Glutamatergic neuron (in vitro differentiated cells): ENCODE data around the gene CES4A. TPM values are rescaled to one million over a fixed set of nuclear protein-coding genes. Genes with fewer than 3 reads are reported as not detected.
"Not testable (repeated sequence)": the region's sequence is repeated elsewhere in the genome, so short reads cannot be mapped to it uniquely, and the experiment has no call there.

ENCODE experiments used
- DNase-seq: peaks from one replicate; pipeline ENCODE4 v3.0.0; 2022
- H3K27ac Mint-ChIP-seq: one replicate; pipeline ENCODE4 v1.8.0; 2020; ENCODE audit warnings: mild to moderate bottlenecking, mixed read lengths, inconsistent platforms; ENCODE audit not compliant: unreplicated experiment
- H3K27me3 Mint-ChIP-seq: one replicate; pipeline ENCODE4 v1.8.0; 2020; ENCODE audit warnings: mild to moderate bottlenecking, moderate library complexity, mixed read lengths, inconsistent platforms; ENCODE audit not compliant: unreplicated experiment
- H3K36me3 Mint-ChIP-seq: one replicate; pipeline ENCODE4 v1.8.0; 2020; ENCODE audit warnings: mild to moderate bottlenecking, mixed read lengths, inconsistent platforms; ENCODE audit not compliant: unreplicated experiment
- H3K4me1 Mint-ChIP-seq: one replicate; pipeline ENCODE4 v1.8.0; 2020; ENCODE audit warnings: mild to moderate bottlenecking, low read depth, mixed read lengths, inconsistent platforms; ENCODE audit not compliant: unreplicated experiment
- H3K4me3 Mint-ChIP-seq: one replicate; pipeline ENCODE4 v1.8.0; 2020; ENCODE audit warnings: mild to moderate bottlenecking, mixed read lengths, inconsistent platforms; ENCODE audit not compliant: unreplicated experiment
- H3K9me3 Mint-ChIP-seq: one replicate; pipeline ENCODE4 v1.8.0; 2020; ENCODE audit warnings: mild to moderate bottlenecking, moderate library complexity, mixed read lengths, inconsistent platforms; ENCODE audit not compliant: unreplicated experiment
- CTCF ChIP-seq: fragments of 200-600 bp; sonication (generic); IDR thresholded peaks from one replicate; pipeline ENCODE4 v1.5.0; 2021; ENCODE audit not compliant: partially characterized antibody, unreplicated experiment
- total RNA-seq: library from RNA; stranded (reverse); fragmentation: NEBNext Ultra II Directional; extraction: Animal tissue kit (Norgen Biotek cat#: 25700); gene quantifications from one replicate; pipeline ENCODE4 v1.2.1, GENCODE V29; 2021; ENCODE audit not compliant: unreplicated experiment

CES4A gene
- total RNA-seq, 1 donor from 2014 or later: 3.6 TPM

- H3K4me3 Mint-ChIP-seq: no peak overlapping the region
- H3K27me3 Mint-ChIP-seq: peaks cover 9% of the 10 kb centered on the region
- H3K36me3 Mint-ChIP-seq: peaks cover 4% of the 10 kb centered on the region
- DNase-seq: no peak
- H3K9me3 Mint-ChIP-seq: peaks cover 2% of the 10 kb centered on the region
- H3K4me1 Mint-ChIP-seq: peaks cover 2% of the 10 kb centered on the region
- H3K27ac Mint-ChIP-seq: no peak overlapping the region
- no peak for TF ChIP-seq CTCF
Measured at GRCh38 chr16:66973716-66974115, 14.7 kb upstream of the CES4A start.

GRCh38 chr16:66974156-66974931, 14.0 kb upstream of the CES4A start:
- H3K4me1 Mint-ChIP-seq: not testable (repeated sequence)

GRCh38 chr16:66974932-66975246, 13.5 kb upstream of the CES4A start:
- H3K36me3 Mint-ChIP-seq, H3K4me1 Mint-ChIP-seq, H3K27ac Mint-ChIP-seq, H3K9me3 Mint-ChIP-seq, H3K27me3 Mint-ChIP-seq, H3K4me3 Mint-ChIP-seq, DNase-seq: not testable (repeated sequence)

More at GRCh38 chr16:66974156-66974931, 14.0 kb upstream of the CES4A start:
- DNase-seq, H3K4me3 Mint-ChIP-seq, H3K9me3 Mint-ChIP-seq, H3K27ac Mint-ChIP-seq, H3K36me3 Mint-ChIP-seq, H3K27me3 Mint-ChIP-seq: not testable (repeated sequence)

- H3K27me3 Mint-ChIP-seq: peaks cover 5% of the 10 kb centered on the region
- peaks cover 4% of the 10 kb centered on the region for H3K9me3 Mint-ChIP-seq
- peaks cover 2% of the 10 kb centered on the region for H3K4me1 Mint-ChIP-seq
- no peak overlapping the region for H3K27ac Mint-ChIP-seq
- DNase-seq: no peak
- no peak for TF ChIP-seq CTCF
- peaks cover 4% of the 10 kb centered on the region for H3K36me3 Mint-ChIP-seq
- no peak overlapping the region for H3K4me3 Mint-ChIP-seq
Measured at GRCh38 chr16:66975302-66975893, 13.0 kb upstream of the CES4A start.

- Mint-ChIP-seq H3K9me3 (peaks cover 3% of the 10 kb centered on the region), H3K4me3 (no peak overlapping the region), H3K27ac (no peak overlapping the region), H3K27me3 (peaks cover 4% of the 10 kb centered on the region), H3K36me3 (peaks cover 4% of the 10 kb centered on the region), H3K4me1 (peaks cover 2% of the 10 kb centered on the region)
- peak; percentile 40 for DNase-seq
- no peak for TF ChIP-seq CTCF
Measured at GRCh38 chr16:66976746-66977145, 11.6 kb upstream of the CES4A start.

- peaks cover 2% of the 10 kb centered on the region for H3K4me1 Mint-ChIP-seq
- H3K4me3 Mint-ChIP-seq: no peak overlapping the region
- TF ChIP-seq CTCF: peak; percentile 96
- peaks cover 4% of the 10 kb centered on the region for H3K27me3 Mint-ChIP-seq
- H3K9me3 Mint-ChIP-seq: peaks cover 2% of the 10 kb centered on the region
- H3K27ac Mint-ChIP-seq: no peak overlapping the region
- DNase-seq: peak; percentile 89
- peaks cover 4% of the 10 kb centered on the region for H3K36me3 Mint-ChIP-seq
Measured at GRCh38 chr16:66977341-66978113, 10.9 kb upstream of the CES4A start.
